Neural crest cell (in vitro differentiated cells): ENCODE data around the gene CDKL5. TPM values are rescaled to one million over a fixed set of nuclear protein-coding genes. Genes with fewer than 3 reads are reported as not detected.

Experiments used
- DNase-seq: peaks from one replicate; pipeline ENCODE4 v3.0.0; 2021; ENCODE audit warnings: low read depth, mixed read lengths, low spot score
- H3K27ac Mint-ChIP-seq: one replicate; pipeline ENCODE4 v1.8.0; 2021; ENCODE audit warnings: mild to moderate bottlenecking, mixed read lengths; ENCODE audit not compliant: unreplicated experiment
- H3K27me3 Mint-ChIP-seq: 2 replicates; pipeline ENCODE4 v1.8.0; 2021; ENCODE audit warnings: low read depth, mild to moderate bottlenecking, mixed read lengths
- H3K36me3 Mint-ChIP-seq: 2 replicates; pipeline ENCODE4 v1.8.0; 2021; ENCODE audit warnings: low read depth, mild to moderate bottlenecking, mixed read lengths
- H3K4me1 Mint-ChIP-seq: 2 replicates; pipeline ENCODE4 v1.8.0; 2021; ENCODE audit warnings: mixed read lengths
- H3K4me3 Mint-ChIP-seq: one replicate; pipeline ENCODE4 v1.8.0; 2021; ENCODE audit warnings: mild to moderate bottlenecking, mixed read lengths
- H3K9me3 Mint-ChIP-seq: 2 replicates; pipeline ENCODE4 v1.8.0; 2021; ENCODE audit warnings: mixed read lengths
- total RNA-seq: library from RNA; stranded (reverse); gene quantifications from 2 replicates; pipeline ENCODE4 v1.2.1, GENCODE V29; 2021
- TF ChIP-seq, protein P1 (sequence below): fragments of 200-600 bp; sonication (generic); conservative IDR thresholded peaks from 2 replicates; pipeline ENCODE4 v1.5.0; 2021; ENCODE audit warnings: antibody characterized with exemption, mild to moderate bottlenecking

CDKL5 gene
- total RNA-seq, 1 donor from 2014 or later: 3.7 TPM

DNA sequence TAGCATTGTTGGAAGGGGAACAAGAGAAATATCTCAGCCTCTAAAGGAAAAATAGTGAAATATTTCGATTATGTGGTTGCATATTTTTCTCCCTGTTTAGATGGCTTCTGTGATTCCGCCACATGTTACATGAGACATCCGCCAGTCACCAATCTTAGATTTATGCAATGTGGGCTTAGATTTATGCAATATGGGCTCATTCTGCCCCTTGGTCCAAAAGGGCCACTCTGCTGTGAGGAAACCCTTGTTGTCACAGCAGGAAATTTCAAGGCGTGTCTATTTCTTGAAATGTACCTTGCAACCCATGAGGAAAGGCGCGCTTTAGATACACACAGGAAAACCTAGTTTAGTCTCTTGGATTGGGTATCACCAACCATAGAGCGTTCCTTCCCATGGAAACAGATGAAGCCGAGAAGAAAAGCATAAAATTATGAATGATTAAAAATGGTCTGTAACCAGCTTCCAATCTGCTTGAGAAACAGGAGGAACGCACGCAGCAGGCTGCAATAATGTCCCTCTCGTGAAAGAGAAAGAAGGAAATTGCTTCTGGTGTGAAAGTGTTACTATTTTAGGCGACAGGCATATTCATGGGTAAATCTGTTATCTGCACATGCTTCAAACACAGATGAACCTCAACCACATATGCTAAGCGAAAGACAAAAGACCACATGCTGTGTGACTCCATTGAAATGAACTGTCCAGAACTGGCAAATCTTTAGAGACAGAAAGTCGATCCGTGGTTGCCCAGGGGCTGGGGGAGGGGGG, 242.8 kb downstream of the CDKL5 start:
- H3K27ac Mint-ChIP-seq: no peak overlapping the region

DNA sequence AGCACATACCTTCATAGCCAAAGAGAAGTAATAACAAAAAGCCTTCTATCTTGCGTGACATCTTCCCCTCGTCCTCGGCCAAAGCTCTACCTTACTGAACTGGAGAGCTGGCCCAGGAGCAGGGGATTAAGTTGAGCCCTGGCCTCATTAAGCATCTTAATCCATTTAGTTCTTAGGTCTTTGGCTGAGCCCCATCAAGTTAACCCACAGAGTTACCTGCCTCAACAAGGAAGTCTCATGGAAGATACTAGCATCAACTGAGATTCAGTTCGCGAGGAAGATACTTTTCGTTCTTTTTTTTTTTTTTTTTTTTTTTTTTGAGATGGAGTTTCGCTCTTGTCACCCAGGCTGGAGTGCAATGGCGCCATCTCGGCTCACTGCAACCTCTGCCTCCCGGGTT, 246.6 kb downstream of the CDKL5 start, which contains the start of gene RS1:
Gene RS1, minus strand, starts transcription at position 101 of the 400 bp plus-strand sequence. Its CDS starts 40 bp downstream, at position 61.
- Mint-ChIP-seq H3K4me3 (peak within 1 kb of the TSS; percentile 79), H3K27me3 (peaks cover 4% of the 10 kb centered on the region), H3K27ac (no peak within 1 kb of the TSS), H3K9me3 (no peaks in the 10 kb centered on the region), H3K36me3 (no peaks in the 10 kb centered on the region), H3K4me1 (peaks cover 4% of the 10 kb centered on the region)
- no peak for DNase-seq
- TF ChIP-seq, protein P1, sequence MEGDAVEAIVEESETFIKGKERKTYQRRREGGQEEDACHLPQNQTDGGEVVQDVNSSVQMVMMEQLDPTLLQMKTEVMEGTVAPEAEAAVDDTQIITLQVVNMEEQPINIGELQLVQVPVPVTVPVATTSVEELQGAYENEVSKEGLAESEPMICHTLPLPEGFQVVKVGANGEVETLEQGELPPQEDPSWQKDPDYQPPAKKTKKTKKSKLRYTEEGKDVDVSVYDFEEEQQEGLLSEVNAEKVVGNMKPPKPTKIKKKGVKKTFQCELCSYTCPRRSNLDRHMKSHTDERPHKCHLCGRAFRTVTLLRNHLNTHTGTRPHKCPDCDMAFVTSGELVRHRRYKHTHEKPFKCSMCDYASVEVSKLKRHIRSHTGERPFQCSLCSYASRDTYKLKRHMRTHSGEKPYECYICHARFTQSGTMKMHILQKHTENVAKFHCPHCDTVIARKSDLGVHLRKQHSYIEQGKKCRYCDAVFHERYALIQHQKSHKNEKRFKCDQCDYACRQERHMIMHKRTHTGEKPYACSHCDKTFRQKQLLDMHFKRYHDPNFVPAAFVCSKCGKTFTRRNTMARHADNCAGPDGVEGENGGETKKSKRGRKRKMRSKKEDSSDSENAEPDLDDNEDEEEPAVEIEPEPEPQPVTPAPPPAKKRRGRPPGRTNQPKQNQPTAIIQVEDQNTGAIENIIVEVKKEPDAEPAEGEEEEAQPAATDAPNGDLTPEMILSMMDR: no peak

More for the DNA sequence above, 242.8 kb downstream of the CDKL5 start:
- DNase-seq: no peak
- Mint-ChIP-seq H3K27me3 (no peaks in the 10 kb centered on the region), H3K4me3 (no peak overlapping the region), H3K9me3 (peaks cover 8% of the 10 kb centered on the region), H3K4me1 (peaks cover 4% of the 10 kb centered on the region), H3K36me3 (no peaks in the 10 kb centered on the region)
- TF ChIP-seq, protein P1: no peak

DNA sequence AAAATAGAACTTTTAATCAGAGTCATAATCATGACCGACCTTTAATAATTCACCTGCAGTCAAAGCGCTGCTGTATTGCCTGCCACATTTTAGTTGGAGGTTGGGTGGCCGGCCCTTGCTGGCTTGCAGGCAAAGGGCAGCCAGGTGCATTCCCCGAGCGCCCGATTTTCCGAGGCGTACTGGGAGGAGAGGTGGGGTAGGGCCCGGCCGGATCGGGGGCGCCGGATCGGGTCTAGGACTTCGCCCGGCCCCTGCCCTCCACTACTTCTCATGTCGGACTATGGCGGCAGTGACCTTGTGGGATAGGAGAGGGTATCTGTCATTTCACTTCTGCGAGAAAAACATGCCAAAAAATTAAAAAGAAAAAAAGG, 249.0 kb downstream of the CDKL5 start:
- Mint-ChIP-seq H3K36me3 (no peaks in the 10 kb centered on the region), H3K4me3 (peak overlapping the region; percentile 90), H3K27ac (no peak overlapping the region), H3K27me3 (peaks cover 4% of the 10 kb centered on the region), H3K4me1 (no peaks in the 10 kb centered on the region), H3K9me3 (peaks cover 2% of the 10 kb centered on the region)
- peak; percentile 5 for DNase-seq
- TF ChIP-seq, protein P1: no peak

DNA sequence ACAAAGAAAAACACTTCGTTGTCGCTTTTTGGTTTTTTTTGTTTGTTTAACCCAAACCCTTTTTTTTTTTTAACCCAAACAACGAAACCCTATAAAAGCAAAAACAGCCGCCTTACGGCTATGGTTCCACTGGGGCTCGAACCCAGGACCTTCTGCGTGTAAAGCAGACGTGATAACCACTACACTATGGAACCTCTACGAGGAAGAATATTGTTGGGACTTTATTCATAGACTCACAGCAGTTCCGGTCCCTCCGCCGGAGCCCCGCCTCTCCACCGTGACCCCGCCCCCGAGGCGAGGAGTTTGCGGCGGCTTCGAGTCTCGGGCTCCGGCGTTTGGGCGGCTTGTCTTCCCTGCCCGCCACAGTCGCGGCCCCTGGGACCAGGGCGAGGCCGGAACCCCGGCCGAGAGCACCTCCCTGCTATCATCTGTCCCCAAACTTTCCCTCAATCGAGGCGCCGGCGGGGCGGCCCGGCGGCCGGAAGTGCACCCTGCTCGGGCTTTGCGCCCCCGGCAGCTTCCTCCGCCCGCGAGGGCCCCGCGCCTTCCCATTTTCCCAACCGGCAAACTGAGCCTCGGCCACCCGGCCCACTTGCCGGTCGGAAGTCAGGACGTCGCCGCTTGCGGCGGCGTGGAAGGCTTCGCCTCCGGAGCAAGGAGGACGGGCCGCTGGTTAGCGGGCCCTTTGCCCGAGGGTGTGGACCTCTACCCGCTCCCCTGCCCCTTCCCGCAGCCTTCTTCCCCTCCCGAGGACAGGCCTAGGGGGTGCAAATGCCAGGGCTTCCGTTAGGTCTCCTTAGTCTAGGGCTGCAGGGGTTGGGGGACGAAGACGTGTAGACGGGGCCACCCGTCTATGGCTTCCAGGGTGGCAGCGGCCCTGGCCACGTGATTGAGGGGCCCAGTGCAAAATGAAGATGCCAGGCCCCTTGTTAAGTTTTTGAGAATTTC, 249.7 kb downstream of the CDKL5 start:
- Mint-ChIP-seq H3K4me1 (no peaks in the 10 kb centered on the region), H3K27me3 (peaks cover 4% of the 10 kb centered on the region), H3K9me3 (peaks cover 4% of the 10 kb centered on the region), H3K36me3 (no peaks in the 10 kb centered on the region), H3K27ac (no peak overlapping the region), H3K4me3 (peak overlapping the region; percentile 90)
- peak; percentile 81 for DNase-seq
- TF ChIP-seq, protein P1: no peak

DNA sequence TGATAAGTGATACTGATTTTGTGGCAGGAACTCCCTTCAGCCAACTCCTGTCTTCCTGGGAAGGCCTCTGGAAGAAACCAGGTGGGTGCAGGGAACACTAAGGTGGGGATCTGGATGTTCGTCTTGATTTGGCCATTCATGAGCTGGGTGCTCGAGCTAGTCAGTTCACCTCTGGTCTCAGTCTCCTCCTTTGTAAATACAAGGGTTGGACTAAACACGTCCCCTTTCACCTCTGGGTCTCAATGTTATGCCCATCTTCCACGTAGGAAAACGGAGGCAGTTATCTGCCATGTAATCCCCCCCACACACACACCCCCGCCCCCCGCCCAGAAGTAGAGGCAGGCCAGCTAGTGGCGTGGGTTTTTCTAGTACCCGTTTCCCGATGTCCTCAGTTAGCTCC, 250.6 kb downstream of the CDKL5 start:
- Mint-ChIP-seq H3K4me3 (peak overlapping the region; percentile 90), H3K27me3 (peaks cover 4% of the 10 kb centered on the region), H3K27ac (no peak overlapping the region), H3K4me1 (no peaks in the 10 kb centered on the region), H3K36me3 (no peaks in the 10 kb centered on the region), H3K9me3 (peaks cover 4% of the 10 kb centered on the region)
- TF ChIP-seq, protein P1: no peak
- DNase-seq: no peak
